Dermis blood vessel endothelial cell (primary cell): ENCODE data around the gene CTNNAL1. TPM values are rescaled to one million over a fixed set of nuclear protein-coding genes. Genes with fewer than 3 reads are reported as not detected.
A peak's percentile ranks its signal among the peaks of the same experiment; 100 is the strongest.

ENCODE experiments used
- DNase-seq: peaks from one replicate; pipeline ENCODE4 v3.0.0; 2010
- total RNA-seq: library from RNA; depleted of rRNA; stranded (reverse); fragments of >200 nt; gene quantifications from 2 replicates; pipeline ENCODE4 v1.2.3, GENCODE V29; 2014

CTNNAL1 gene
- total RNA-seq, 1 donor from 2014 or later = 190 TPM

DNA sequence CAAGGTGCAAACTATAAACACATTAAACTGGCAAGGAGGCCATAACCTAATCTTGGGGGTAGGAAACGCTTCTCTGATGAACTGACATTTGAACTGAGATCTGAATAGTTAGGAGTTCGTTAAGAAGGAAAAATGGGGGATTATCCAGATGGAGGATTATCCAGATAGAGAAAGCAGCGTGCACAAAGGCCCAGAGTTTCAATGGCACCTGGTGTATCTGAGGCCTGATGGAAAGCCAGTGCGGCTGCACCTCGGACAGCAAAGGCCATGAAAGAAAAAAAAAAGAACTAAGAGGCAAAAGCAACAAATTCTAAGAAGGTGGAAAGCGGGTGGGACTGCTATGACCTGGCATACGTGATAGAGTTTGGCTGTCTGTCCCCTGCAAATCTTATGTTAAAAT lies 13.0 kb upstream of the CTNNAL1 start:
- DNase-seq = no peak

GRCh38 chr9:109022873-109023272 lies 9.6 kb upstream of the CTNNAL1 start:
- DNase-seq = no peak

- no peak for DNase-seq
Observed at GRCh38 chr9:109020581-109021511, 7.5 kb upstream of the CTNNAL1 start.

DNA sequence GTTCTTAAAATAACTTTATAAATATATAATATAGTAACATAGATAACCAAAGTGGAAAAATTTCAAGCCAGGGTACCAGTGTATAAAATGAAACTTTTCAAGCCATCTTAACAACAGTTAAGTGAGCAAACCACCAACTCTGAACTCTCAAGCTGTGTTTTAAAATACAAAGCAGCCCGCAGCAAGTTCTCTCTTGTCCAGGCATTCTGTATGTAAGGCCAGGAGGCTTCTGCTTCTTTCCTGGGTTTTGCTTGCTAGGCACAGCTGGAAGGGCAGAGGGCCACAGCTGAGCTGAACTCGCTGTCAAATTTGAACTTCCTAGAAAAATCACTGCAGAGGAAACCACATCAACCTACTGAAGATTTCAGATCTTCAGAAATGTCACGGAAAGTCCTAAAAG lies 6.8 kb upstream of the CTNNAL1 start:
- no peak for DNase-seq

DNA sequence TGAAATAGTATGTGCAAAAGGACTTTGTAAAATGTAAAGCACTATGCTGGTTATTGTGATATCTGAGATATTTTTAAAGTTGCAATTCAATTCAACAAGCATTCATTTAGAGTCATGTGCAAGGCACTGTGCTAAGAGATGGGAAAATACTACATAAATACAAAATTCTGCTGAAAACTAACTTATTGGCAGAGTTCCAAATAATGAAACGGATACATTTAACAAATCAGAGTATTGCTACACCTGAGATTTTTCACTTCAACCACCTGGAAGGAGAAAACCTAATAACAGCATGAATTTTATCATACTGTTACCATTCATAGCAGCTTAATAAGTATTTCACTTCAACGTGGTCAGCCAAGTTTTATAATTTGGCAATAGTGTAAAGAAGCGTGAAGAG lies 6.1 kb upstream of the CTNNAL1 start:
- DNase-seq = no peak

GRCh38 chr9:109017493-109017892 lies 4.2 kb upstream of the CTNNAL1 start:
- no peak for DNase-seq

GRCh38 chr9:109017061-109017460 lies 3.8 kb upstream of the CTNNAL1 start:
- no peak for DNase-seq

- no peak for DNase-seq
Observed at GRCh38 chr9:109016132-109016531, 2.8 kb upstream of the CTNNAL1 start.

- peak; percentile 33 for DNase-seq
Observed at GRCh38 chr9:109014608-109015280, 1.4 kb upstream of the CTNNAL1 start.

- no peak for DNase-seq
Observed at GRCh38 chr9:109013679-109014607, 644 bp upstream of the CTNNAL1 start.

GRCh38 chr9:109012009-109012875 lies 1.1 kb downstream of the CTNNAL1 start:
- DNase-seq = peak; percentile 88

DNA sequence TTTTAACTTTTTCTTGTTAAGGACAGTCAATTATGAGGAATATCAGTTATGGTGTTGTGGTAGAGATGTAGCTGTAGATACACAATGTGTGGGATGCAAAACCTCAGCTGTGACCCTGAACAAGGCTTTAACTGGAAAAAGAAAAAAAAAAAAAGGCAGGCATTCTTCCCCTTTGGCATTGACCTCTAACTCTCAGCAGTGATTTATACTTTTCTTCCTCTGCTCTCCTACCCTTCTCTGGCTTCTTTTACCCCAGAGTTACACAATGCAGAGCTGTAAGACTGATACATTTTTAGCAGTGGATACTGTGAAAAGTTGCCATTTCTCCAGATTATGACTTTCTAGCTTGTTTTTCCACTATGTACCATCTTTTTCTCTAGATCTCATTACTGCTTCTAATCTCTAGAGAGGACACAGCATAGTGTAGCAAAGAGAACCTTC lies 2.0 kb downstream of the CTNNAL1 start:
- DNase-seq = no peak

- peak; percentile 87 for DNase-seq
Observed at GRCh38 chr9:109010746-109011145, 2.6 kb downstream of the CTNNAL1 start.

- DNase-seq = no peak
Observed at GRCh38 chr9:109005678-109006077, 7.6 kb downstream of the CTNNAL1 start.

- DNase-seq = no peak
Observed at GRCh38 chr9:109003116-109003515, 10.2 kb downstream of the CTNNAL1 start.

- DNase-seq = no peak
Observed at GRCh38 chr9:109002141-109002540, 11.2 kb downstream of the CTNNAL1 start.

GRCh38 chr9:109001275-109001676 lies 12.0 kb downstream of the CTNNAL1 start:
- peak; percentile 42 for DNase-seq

GRCh38 chr9:108997112-108997511 lies 16.2 kb downstream of the CTNNAL1 start:
- peak; percentile 10 for DNase-seq

DNA sequence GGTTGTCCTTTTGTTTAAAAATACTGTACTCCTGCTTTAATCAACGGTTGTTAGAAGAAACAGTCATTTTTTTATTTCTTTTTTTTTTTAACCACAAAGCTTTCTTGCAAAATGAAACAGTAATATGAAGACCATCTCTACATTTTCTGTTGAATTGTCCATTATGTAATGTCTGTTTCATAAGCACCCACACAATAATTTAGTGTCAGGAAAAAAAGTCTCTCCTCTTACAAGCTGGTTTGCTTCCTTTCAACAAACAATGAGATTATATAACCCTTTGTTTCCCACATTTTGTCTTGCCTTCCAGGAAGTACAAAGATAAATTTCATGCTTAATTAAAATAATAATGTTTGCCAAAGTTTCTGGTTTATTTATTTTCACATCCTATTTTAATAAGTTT lies 16.7 kb downstream of the CTNNAL1 start:
- DNase-seq = peak; percentile 63

DNA sequence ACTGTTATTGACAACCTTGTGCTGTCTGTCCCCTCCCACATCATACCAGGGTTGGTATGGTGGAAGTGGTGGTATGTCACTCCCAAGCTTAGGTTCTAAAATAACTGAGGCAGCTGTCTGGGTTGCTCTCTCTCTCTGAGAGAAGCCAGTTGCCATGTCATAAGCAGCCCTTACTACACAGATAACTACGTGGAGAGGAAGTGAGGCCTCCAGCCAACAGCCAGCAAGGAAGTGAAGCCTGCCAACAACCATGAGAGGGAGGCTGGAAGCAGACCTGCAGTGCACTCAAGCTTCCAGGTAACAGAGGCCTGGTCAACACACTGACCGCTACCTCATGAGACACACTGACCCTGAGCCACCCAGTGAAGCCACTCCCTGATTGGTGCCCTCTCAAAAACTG lies 18.6 kb downstream of the CTNNAL1 start:
- peak; percentile 95 for DNase-seq

DNA sequence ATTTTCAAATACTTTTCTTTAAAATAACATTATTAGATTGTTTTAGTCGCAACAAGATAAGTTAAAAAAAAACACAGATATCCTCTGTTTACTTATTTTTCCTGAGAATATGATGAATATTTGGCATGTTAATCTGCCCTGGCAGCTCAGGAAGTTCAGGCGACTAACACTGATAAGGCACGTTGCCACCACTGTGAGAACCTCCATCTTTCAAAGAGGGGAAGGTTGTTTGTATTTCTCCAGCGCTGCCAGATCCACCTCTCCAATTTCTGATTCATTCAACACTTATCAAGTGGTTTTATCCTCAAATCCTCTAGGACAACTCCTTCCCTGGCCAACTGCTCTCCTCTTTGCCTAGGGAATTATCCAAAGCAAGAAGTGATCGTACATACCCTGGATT lies 21.8 kb downstream of the CTNNAL1 start:
- peak; percentile 67 for DNase-seq

- DNase-seq = no peak
Observed at GRCh38 chr9:108983885-108984284, 29.4 kb downstream of the CTNNAL1 start.
